ENCODE measurements around the gene CHST1. TPM values are rescaled to one million over a fixed set of nuclear protein-coding genes. Genes with fewer than 3 reads are reported as not detected.

The CHST1 gene
- total RNA-seq, 1 experiment from 2014 or later = not detected

GRCh38 chr11:45614196-45614828 lies 51.1 kb downstream of the CHST1 start:
- no peak for TF ChIP-seq CTCF (conservative IDR thresholded peaks at IDR 0.05; ENCODE audit: low read depth, low read length)
- TF ChIP-seq EZH2 (IDR thresholded peaks at IDR 0.05; ENCODE audit: low read length, unreplicated experiment) = no peak
- Histone ChIP-seq H3K4me2 (ENCODE audit: low read length) (no peak overlapping the region), H4K20me1 (ENCODE audit: low read length) (no peaks in the 10 kb centered on the region), H3K4me1 (ENCODE audit: insufficient read depth, low read length) (no peaks in the 10 kb centered on the region), H3K4me3 (ENCODE audit: low read length) (no peak overlapping the region), H3K36me3 (ENCODE audit: low read depth, low read length) (no peaks in the 10 kb centered on the region), H3K9ac (ENCODE audit: low read length) (no peak overlapping the region), H2AFZ (ENCODE audit: low read length) (no peak overlapping the region), H3F3A (ENCODE audit: low read length, unreplicated experiment) (no peaks in the 10 kb centered on the region), H3K27ac (ENCODE audit: low read length) (no peak overlapping the region), H3K27me3 (ENCODE audit: low read length) (peaks cover 9% of the 10 kb centered on the region; the same call in 1 of the 2 replicates), H3K9me3 (ENCODE audit: low read length) (no peaks in the 10 kb centered on the region), H3K79me2 (ENCODE audit: low read length) (no peaks in the 10 kb centered on the region), H3K9me2 (replicated peaks; ENCODE audit: low read length) (no peaks in the 10 kb centered on the region)
- intact Hi-C loops (cut with micrococcal nuclease) = no loop called here
- ChIA-PET POLR2A (ENCODE audit: unreplicated experiment) (no interaction called here), CTCF (no interaction called here)
- DNase-seq (no peak), ATAC-seq (no peak)
- no TSS peak for BruUV-seq (replicated peaks)

GRCh38 chr11:45610627-45611026 lies 54.8 kb downstream of the CHST1 start:
- Histone ChIP-seq H3K36me3 (ENCODE audit: low read depth, low read length) (no peaks in the 10 kb centered on the region), H3F3A (ENCODE audit: low read length, unreplicated experiment) (no peaks in the 10 kb centered on the region), H3K9me3 (ENCODE audit: low read length) (no peaks in the 10 kb centered on the region), H3K27ac (ENCODE audit: low read length) (no peak overlapping the region), H3K4me2 (ENCODE audit: low read length) (no peak overlapping the region), H3K9me2 (replicated peaks; ENCODE audit: low read length) (no peaks in the 10 kb centered on the region), H4K20me1 (ENCODE audit: low read length) (no peaks in the 10 kb centered on the region), H2AFZ (ENCODE audit: low read length) (no peak overlapping the region), H3K4me1 (ENCODE audit: insufficient read depth, low read length) (no peaks in the 10 kb centered on the region), H3K4me3 (ENCODE audit: low read length) (no peak overlapping the region), H3K9ac (ENCODE audit: low read length) (no peak overlapping the region), H3K79me2 (ENCODE audit: low read length) (no peaks in the 10 kb centered on the region), H3K27me3 (ENCODE audit: low read length) (no peaks in the 10 kb centered on the region; the same call in 1 of the 2 replicates)
- BruUV-seq (replicated peaks) = no TSS peak
- intact Hi-C loops (cut with micrococcal nuclease) = no loop called here
- ChIA-PET POLR2A (ENCODE audit: unreplicated experiment) (no interaction called here), CTCF (no interaction called here)
- no peak for DNase-seq
- TF ChIP-seq CTCF (conservative IDR thresholded peaks at IDR 0.05; ENCODE audit: low read depth, low read length) (no peak), EZH2 (IDR thresholded peaks at IDR 0.05; ENCODE audit: low read length, unreplicated experiment) (no peak), EZH2phosphoT487 (IDR thresholded peaks at IDR 0.05; ENCODE audit: borderline replicate concordance, low read length) (no peak)
- no peak for ATAC-seq

- Histone ChIP-seq H4K20me1 (ENCODE audit: low read length) (no peaks in the 10 kb centered on the region), H3K27me3 (ENCODE audit: low read length) (no peaks in the 10 kb centered on the region; the same call in 1 of the 2 replicates), H3K9me3 (ENCODE audit: low read length) (no peaks in the 10 kb centered on the region), H3K4me2 (ENCODE audit: low read length) (no peak overlapping the region), H3K36me3 (ENCODE audit: low read depth, low read length) (no peaks in the 10 kb centered on the region), H3K4me3 (ENCODE audit: low read length) (no peak overlapping the region), H3K4me1 (ENCODE audit: insufficient read depth, low read length) (no peaks in the 10 kb centered on the region), H3K9me2 (replicated peaks; ENCODE audit: low read length) (no peaks in the 10 kb centered on the region), H3F3A (ENCODE audit: low read length, unreplicated experiment) (no peaks in the 10 kb centered on the region), H3K27ac (ENCODE audit: low read length) (no peak overlapping the region), H3K9ac (ENCODE audit: low read length) (no peak overlapping the region), H2AFZ (ENCODE audit: low read length) (no peak overlapping the region), H3K79me2 (ENCODE audit: low read length) (no peaks in the 10 kb centered on the region)
- ChIA-PET POLR2A (ENCODE audit: unreplicated experiment) (no interaction called here), CTCF (no interaction called here)
- ATAC-seq = no peak
- no peak for DNase-seq
- TF ChIP-seq EZH2 (IDR thresholded peaks at IDR 0.05; ENCODE audit: low read length, unreplicated experiment) (no peak), CTCF (conservative IDR thresholded peaks at IDR 0.05; ENCODE audit: low read depth, low read length) (no peak), EZH2phosphoT487 (IDR thresholded peaks at IDR 0.05; ENCODE audit: borderline replicate concordance, low read length) (no peak)
- BruUV-seq (replicated peaks) = no TSS peak
- intact Hi-C loops (cut with micrococcal nuclease) = no loop called here
These were observed 55.5 kb downstream of the CHST1 start for GRCh38 chr11:45609902-45610301.

All from PC-3 (cell line).